Rectal smooth muscle tissue (tissue), 1 donor: ENCODE measurements around the gene SPZ1.
"Not testable (repeated sequence)": the region's sequence is repeated elsewhere in the genome, so short reads cannot be mapped to it uniquely, and the experiment has no call there.

Source experiments
- H3K27ac ChIP-seq: one replicate; pipeline ENCODE4 v1.7.0; 2013; ENCODE audit warnings: low read depth, low read length, inconsistent platforms
- H3K27me3 ChIP-seq: one replicate; pipeline ENCODE4 v1.7.0; 2013; ENCODE audit warnings: low read length; ENCODE audit not compliant: control insufficient read depth, insufficient read depth
- H3K36me3 ChIP-seq: one replicate; pipeline ENCODE4 v1.7.0; 2013; ENCODE audit warnings: low read length; ENCODE audit not compliant: control insufficient read depth, insufficient read depth
- H3K4me1 ChIP-seq: one replicate; pipeline ENCODE4 v1.7.0; 2013; ENCODE audit warnings: low read length; ENCODE audit not compliant: control insufficient read depth, insufficient read depth
- H3K4me3 ChIP-seq: one replicate; pipeline ENCODE4 v1.7.0; 2013; ENCODE audit warnings: low read length
- H3K9ac ChIP-seq: one replicate; pipeline ENCODE4 v1.7.0; 2013; ENCODE audit warnings: low read length

SPZ1 gene

DNA sequence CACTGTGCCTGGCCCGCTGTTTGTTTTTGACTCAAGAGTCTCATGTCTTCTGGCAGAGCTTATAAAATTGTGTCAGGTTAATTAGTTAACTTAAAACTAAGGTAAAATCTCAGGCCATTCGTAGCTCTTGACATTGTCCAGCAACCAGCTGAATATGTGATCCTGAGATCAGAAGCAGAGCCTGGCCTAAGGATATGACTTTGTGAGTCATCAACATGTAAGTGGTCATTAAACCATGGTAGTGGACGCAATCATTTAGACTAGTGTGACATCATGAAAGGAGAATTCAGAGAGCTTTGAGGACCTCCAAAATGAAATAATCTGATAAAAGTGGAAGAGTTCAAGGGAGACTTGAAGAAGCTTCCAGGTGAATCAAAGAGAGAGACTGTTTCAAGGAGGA, 23.3 kb downstream of the SPZ1 start:
- H3K4me3 ChIP-seq: no peak overlapping the region
- no peaks in the 10 kb centered on the region for H3K36me3 ChIP-seq
- H3K9ac ChIP-seq: no peak overlapping the region
- H3K27me3 ChIP-seq: no peaks in the 10 kb centered on the region
- H3K27ac ChIP-seq: no peak overlapping the region
- H3K4me1 ChIP-seq: no peaks in the 10 kb centered on the region

DNA sequence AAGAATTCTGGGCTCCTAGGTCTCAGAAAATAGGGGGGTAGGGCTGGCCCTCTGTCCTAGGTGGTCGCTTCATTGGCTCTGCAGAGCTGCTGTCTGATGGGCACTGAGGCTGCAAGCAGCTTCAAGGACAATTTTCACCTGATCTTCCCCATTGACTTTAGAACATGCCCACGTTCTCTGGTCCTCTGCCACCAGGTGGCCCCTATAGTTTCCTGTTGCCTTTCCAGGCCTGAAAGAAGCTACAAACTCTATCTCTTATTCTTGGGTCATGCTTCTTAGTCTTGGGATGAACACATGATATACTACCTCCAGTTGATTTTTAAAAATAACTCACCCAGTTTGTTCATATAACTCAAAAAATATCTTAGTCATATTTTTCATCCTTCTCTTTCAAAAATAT, 26.3 kb downstream of the SPZ1 start:
- Histone ChIP-seq H3K9ac (no peak overlapping the region), H3K4me3 (no peak overlapping the region), H3K27me3 (no peaks in the 10 kb centered on the region), H3K4me1 (no peaks in the 10 kb centered on the region), H3K36me3 (no peaks in the 10 kb centered on the region), H3K27ac (no peak overlapping the region)

GRCh38 chr5:80348171-80348570, 28.4 kb downstream of the SPZ1 start:
- no peak overlapping the region for H3K9ac ChIP-seq
- no peaks in the 10 kb centered on the region for H3K27me3 ChIP-seq
- H3K27ac ChIP-seq: no peak overlapping the region
- H3K36me3 ChIP-seq: no peaks in the 10 kb centered on the region
- no peak overlapping the region for H3K4me3 ChIP-seq
- no peaks in the 10 kb centered on the region for H3K4me1 ChIP-seq

DNA sequence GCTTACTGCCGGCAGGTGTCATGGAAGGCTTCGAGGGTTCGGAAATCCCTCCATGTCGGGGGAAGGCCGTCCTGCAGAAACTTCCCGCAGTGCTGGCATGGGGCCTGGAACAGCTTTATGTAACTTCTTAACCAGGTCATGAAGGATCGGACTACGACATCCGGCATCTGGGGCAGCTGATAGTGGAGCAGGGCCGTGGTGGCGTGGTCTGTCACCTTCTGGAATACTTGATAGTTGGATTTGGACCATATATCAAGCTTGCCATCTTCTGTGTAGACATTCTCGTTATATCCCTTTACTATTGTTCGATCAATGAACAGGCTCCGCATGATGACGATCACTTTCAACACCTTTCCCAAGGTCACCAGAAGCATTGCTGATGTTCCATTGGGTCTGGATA, 31.2 kb downstream of the SPZ1 start:
- not testable (repeated sequence) for H3K4me3 ChIP-seq, H3K36me3 ChIP-seq, H3K4me1 ChIP-seq, H3K27ac ChIP-seq, H3K9ac ChIP-seq, H3K27me3 ChIP-seq

GRCh38 chr5:80355686-80356085, 35.9 kb downstream of the SPZ1 start:
- Histone ChIP-seq H3K9ac (no peak overlapping the region), H3K27me3 (no peaks in the 10 kb centered on the region), H3K36me3 (no peaks in the 10 kb centered on the region), H3K4me3 (no peak overlapping the region), H3K27ac (no peak overlapping the region), H3K4me1 (no peaks in the 10 kb centered on the region)

GRCh38 chr5:80357671-80358070, 37.9 kb downstream of the SPZ1 start:
- no peaks in the 10 kb centered on the region for H3K4me1 ChIP-seq
- H3K27ac ChIP-seq: no peak overlapping the region
- no peaks in the 10 kb centered on the region for H3K36me3 ChIP-seq
- H3K27me3 ChIP-seq: no peaks in the 10 kb centered on the region
- no peak overlapping the region for H3K4me3 ChIP-seq
- no peak overlapping the region for H3K9ac ChIP-seq

DNA sequence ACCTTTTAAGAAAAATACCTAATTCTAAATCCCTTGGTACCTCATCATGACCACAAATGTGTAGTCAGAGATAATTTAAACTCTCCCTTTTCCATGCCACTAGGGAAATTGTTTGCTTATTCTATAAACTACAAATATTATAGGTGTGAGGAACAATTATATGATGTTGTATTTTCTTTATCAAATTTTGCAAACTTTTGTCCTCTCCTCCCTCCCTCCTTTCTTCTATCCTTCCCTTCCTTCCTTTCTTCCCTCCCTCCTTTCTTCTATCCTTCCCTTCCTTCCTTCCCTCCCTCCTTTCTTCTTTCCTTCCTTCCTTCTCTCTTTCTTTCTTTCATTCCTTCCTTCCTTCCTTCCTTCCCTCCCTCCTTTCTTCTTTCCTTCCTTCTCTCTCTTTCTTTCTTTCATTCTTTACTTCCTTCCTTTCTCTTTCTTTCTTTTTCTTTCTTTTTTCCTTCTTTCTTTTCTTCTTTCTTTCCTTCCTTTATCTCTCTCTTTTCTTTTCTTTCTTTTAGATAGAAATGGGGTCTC, 41.2 kb downstream of the SPZ1 start:
- Histone ChIP-seq H3K4me1 (no peaks in the 10 kb centered on the region), H3K27ac (no peak overlapping the region), H3K27me3 (no peaks in the 10 kb centered on the region), H3K36me3 (no peaks in the 10 kb centered on the region), H3K4me3 (no peak overlapping the region), H3K9ac (no peak overlapping the region)

DNA sequence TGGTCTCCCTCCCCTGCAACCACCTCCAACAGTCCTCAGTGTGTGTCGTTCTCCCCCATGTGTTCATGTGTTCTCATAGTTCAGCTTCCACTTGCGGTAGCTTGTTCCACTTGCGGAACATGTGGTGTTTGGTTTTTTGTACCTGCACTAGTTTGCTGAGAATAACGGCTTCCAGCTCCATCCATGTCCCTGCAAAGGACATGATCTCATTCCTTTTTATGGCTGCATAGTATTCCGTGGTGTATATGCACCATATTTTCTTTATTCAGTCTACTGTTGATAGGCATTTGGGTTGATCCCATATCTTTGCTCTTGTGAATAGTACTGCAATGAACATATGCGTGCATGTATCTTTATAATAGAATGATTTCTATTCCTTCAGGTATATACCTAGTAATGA, 45.1 kb downstream of the SPZ1 start:
- H3K27ac ChIP-seq: no peak overlapping the region
- no peaks in the 10 kb centered on the region for H3K27me3 ChIP-seq
- H3K36me3 ChIP-seq: no peaks in the 10 kb centered on the region
- no peak overlapping the region for H3K9ac ChIP-seq
- H3K4me1 ChIP-seq: no peaks in the 10 kb centered on the region
- no peak overlapping the region for H3K4me3 ChIP-seq

GRCh38 chr5:80368661-80369480, 49.1 kb downstream of the SPZ1 start:
- H3K9ac ChIP-seq: no peak overlapping the region
- H3K36me3 ChIP-seq: no peaks in the 10 kb centered on the region
- no peaks in the 10 kb centered on the region for H3K27me3 ChIP-seq
- H3K4me1 ChIP-seq: no peaks in the 10 kb centered on the region
- H3K4me3 ChIP-seq: no peak overlapping the region
- no peak overlapping the region for H3K27ac ChIP-seq

GRCh38 chr5:80369521-80369920, 49.7 kb downstream of the SPZ1 start:
- Histone ChIP-seq H3K9ac (no peak overlapping the region), H3K4me1 (no peaks in the 10 kb centered on the region), H3K27me3 (no peaks in the 10 kb centered on the region), H3K27ac (no peak overlapping the region), H3K36me3 (no peaks in the 10 kb centered on the region), H3K4me3 (no peak overlapping the region)

DNA sequence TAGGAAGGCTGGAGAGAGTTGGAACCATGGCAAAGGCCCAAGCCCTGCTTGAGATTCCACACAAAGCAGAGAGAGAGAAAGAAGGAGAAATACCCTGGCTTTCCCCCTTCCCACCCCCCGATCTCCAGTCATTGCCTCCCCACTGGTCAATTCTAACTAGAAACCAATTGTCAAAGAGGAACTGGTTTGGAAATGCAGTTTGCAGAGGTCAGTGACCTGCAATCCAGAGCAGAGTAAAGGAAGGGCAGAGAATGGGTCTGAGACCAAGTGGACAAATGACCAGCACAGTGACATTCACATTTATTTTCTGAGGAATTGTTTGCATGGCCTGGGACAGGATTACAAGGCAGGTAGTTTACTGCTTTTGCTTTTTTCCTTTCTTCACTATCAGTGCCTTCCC, 50.6 kb downstream of the SPZ1 start:
- Histone ChIP-seq H3K36me3 (no peaks in the 10 kb centered on the region), H3K9ac (no peak overlapping the region), H3K27me3 (no peaks in the 10 kb centered on the region), H3K4me1 (no peaks in the 10 kb centered on the region), H3K4me3 (no peak overlapping the region), H3K27ac (no peak overlapping the region)
